HG03565 (cell line): ENCODE results near the gene CREB5.
"Not testable (repeated sequence)": the region's sequence is repeated elsewhere in the genome, so short reads cannot be mapped to it uniquely, and the experiment has no call there.

ENCODE experiments used
- ATAC-seq: cut with Tn5 transposase; IDR thresholded peaks from one replicate; pipeline ENCODE4 v1.9.1; 2021; ENCODE audit warnings: mild to moderate bottlenecking, moderate library complexity; ENCODE audit not compliant: unreplicated experiment

Gene CREB5

GRCh38 chr7:28572321-28573058, 160.2 kb downstream of the CREB5 start:
- no peak for ATAC-seq

DNA sequence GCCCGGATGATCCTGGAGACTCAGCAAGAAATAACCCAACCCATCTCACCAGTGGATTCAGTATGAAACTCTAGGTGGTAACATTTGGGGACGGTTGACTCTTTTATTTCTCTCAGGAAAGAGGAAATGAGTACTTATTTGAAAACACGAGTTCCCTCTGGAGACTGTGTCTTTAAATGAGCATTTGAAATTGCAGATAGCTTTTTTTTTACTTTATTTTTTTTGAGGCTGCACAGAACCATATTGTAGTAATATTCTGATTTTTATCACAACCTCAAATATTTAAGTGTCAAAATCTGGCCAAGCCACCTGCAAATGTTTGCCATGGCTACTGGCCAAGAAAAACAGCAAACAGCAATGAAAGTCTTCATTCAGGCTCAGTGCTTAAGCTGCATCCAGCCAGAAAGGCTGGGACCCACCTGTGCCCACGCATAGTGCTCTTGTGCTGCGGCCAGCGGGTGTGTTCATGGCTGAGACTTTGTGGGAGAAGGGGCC, 160.8 kb downstream of the CREB5 start:
- ATAC-seq, result no peak

GRCh38 chr7:28573651-28574301, 161.5 kb downstream of the CREB5 start:
- ATAC-seq, result no peak

- no peak for ATAC-seq
These were observed 162.9 kb downstream of the CREB5 start for GRCh38 chr7:28575241-28575643.

DNA sequence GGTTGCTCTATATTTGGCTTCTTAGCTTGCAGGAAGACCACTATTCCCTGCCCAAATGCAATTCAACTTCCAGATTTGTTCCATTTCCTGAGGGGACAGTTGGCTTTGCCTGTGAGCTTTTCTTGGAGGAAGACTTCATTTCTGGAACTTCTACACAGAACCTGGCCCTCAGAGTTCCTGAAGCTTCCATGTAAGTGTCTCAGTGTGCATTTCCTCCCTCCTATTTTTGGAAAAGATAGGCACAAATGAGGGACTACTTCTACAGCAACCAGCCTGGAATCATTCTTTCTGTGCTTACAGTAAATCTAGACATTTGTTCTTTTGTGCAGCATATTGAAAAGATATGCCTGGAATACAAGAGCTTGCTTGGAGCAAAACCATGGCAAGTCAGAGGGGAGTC, 164.3 kb downstream of the CREB5 start:
- ATAC-seq, result no peak

DNA sequence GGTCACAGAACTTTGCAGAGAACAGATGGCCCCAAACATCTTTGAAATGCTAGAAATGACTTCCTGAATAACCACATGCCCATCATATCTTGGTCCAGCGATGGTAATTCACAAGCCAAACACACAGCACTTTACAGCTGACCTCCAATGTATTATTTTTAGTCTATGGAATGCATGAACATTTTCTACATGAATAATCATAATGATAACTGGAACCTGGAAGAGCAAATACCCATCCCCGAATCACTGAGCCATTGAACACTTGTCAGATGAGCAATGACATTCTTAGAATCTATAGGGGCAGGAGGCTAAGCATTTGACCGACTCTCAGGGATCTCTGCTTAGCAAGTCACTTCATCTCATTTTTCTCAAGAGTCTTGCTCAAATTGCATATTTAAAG, 167.3 kb downstream of the CREB5 start:
- ATAC-seq, result no peak

GRCh38 chr7:28580665-28581064, 168.3 kb downstream of the CREB5 start:
- ATAC-seq, result no peak

DNA sequence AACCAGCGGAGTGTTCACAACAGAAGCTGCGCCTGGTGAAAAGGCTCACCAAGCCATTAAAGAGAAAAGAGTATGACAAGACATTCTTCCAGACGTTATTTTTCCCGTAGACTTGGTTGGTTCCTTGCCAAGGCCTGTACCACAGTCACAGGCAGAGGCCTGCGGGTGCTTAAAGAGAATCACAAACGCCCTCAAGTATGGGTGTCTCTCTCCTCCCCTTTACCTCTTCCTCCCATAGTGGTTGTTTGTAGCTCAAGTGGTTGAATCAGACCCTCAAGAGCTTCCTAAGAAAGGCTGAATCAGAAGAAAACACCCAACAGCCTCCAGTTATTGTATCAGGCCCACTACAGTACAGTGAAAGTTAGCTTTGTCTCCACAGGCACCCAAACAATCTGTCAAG, 169.0 kb downstream of the CREB5 start:
- no peak for ATAC-seq

DNA sequence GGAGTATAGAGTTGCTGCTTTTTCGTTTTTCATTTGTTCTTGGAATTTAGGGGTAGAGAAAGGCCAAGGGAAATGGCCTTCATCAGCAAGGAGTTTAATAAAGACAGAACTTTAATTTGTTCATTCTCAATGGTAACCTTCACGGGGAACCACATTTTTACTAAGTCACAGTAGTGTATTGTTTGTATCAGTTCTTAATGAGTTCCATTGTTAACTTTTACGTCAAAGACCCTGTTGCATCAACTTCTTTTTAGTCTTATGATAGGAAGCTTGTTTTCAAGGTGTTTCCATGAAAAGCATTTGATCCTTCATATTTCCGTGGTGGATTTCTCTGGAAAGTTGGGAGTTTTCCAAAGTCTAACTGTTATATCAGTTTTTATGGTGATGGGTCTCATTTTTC, 169.9 kb downstream of the CREB5 start:
- ATAC-seq, result no peak

- no peak for ATAC-seq
These were observed 171.9 kb downstream of the CREB5 start for GRCh38 chr7:28584235-28584634.

- ATAC-seq, result no peak
These were observed 174.4 kb downstream of the CREB5 start for GRCh38 chr7:28586736-28587135.

DNA sequence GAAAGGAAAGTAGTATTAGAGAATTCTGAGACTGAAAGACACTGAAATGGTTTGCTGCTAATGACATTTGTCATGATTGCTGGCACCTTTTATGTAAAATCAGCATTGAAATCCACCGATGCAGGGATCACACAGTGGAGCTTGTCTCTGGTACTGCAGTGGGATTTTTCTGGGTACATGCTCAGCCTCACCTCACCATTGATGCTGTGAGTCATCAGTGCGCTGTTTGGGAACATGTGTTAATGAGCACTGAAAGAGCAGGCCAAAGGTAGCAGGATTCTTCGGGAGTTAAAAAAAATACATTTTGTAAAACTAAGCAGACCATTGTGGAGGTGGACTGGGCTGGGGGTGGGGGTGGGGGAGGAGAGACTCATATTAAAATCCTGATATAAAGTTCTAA, 174.9 kb downstream of the CREB5 start:
- no peak for ATAC-seq

GRCh38 chr7:28588602-28589001, 176.3 kb downstream of the CREB5 start:
- ATAC-seq, result no peak

DNA sequence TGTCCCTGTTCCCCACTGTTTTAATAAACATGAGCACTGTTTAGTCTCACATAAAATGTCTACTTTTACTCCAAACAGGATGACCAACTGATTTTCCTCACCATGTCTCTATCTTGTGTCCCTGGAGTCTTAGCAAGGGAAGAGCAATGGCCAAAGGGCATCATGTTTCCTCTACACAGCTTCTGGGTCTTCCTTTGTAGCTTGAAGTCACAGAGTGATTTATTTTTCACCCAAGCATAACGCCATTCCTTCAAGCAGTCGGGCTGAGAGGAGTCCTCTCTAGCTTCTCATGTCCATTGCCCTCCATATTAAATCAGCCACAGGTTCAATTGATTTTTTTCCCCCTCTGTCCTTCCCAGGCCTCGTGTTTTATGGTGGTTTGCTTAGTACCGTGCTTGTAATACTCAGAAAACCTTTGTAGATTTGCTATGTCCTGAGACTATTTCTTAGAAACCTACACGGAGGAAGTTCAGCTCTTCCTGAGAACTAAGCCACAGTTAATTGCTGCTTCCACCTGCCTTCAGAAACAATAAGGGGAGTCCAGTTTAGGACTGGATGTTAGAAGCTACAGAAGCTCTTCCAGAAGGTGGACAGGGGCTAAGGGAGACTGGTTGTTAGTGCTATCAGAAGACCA, 178.8 kb downstream of the CREB5 start:
- ATAC-seq, result no peak

- ATAC-seq, result no peak
These were observed 179.5 kb downstream of the CREB5 start for GRCh38 chr7:28591725-28592349.

GRCh38 chr7:28592861-28593260, 180.5 kb downstream of the CREB5 start:
- no peak for ATAC-seq

- ATAC-seq, result no peak
These were observed 182.8 kb downstream of the CREB5 start for GRCh38 chr7:28595076-28595475.

- ATAC-seq, result no peak
These were observed 183.5 kb downstream of the CREB5 start for GRCh38 chr7:28595801-28596200.

- no peak for ATAC-seq
These were observed 184.1 kb downstream of the CREB5 start for GRCh38 chr7:28596245-28596935.

GRCh38 chr7:28597284-28597683, 185.0 kb downstream of the CREB5 start:
- ATAC-seq, result no peak

DNA sequence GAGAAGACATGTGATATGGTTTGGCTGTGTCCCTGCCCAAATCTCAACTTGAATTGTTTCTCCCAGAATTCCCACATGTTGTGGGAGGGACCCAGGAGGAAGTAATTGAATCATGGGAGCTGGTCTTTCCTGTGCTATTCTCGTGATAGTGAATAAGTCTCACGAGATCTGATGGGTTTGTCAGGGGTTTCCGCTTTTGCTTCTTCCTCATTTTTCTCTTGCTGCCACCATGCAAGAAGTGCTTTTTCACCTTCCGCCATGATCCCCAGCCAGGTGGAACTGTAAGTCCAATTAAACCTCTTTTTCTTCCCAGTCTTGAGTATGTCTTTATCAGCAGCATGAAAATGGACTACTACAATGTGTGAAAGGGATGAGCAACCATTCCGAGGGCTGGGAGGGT, 185.7 kb downstream of the CREB5 start:
- ATAC-seq, result not testable (repeated sequence)
